ENCODE results near the gene ST13. TPM values are rescaled to one million over a fixed set of nuclear protein-coding genes. Genes with fewer than 3 reads are reported as not detected.

The ST13 gene
- total and polyA plus RNA-seq, 9 of the 15 experiments (the other 6 are each of a cell fraction or from before 2014, with no cell fraction given): 53.6 to 311 (median 195) TPM

DNA sequence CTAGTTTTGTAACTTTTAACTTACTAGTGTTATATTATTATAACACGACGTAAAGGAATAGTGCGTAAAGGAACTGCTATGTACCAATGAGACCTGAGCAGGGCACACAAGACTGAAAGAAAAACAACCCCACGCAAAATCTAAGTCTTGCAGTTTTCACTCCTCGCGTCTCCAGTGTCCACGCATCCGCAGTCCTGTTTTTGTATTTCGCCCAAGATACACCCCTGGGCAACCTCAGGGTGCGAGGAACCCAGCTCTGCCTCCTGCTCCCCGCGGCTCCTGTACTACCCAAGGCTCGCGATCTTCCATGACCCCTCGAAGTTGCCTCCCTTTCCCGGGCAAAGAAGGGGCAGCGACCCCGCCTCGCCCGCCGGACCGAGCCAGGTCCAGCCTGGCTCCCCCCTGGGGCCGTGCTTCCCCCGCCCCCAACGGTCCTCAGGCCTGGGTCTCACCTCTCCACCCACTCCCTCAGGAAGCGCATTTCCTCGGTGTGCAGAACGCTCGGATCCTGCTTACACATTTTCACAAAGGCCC is 393 bp downstream of the ST13 start:
- POLR2A ChIA-PET: interaction anchor here (0.7 to 2.8 kb wide), 3 partner anchors 11 to 659 kb away, joined by 3 to 11 read pairs (median 8); no protein-coding TSS in a partner anchor
- H3K4me1 ChIP-seq (replicated peaks in 1 of 2; ENCODE audit: control insufficient read depth in 2 of 2, insufficient read depth in 2 of 2, low read length in 2 of 2): peaks cover 7 to 10% of the 10 kb centered on the region in 2 experiments; a peak in 3 of 5 replicates
- H2AFZ ChIP-seq (ENCODE audit: low read depth, low read length): peak overlapping the region; percentile 77
- intact Hi-C loops (cut with micrococcal nuclease): loop anchor here (5.0 kb wide), 1 partner anchor 39 kb away; the partner anchor contains the start of gene SLC25A17
- H3K4me2 ChIP-seq (ENCODE audit: insufficient read depth, low read length): peak overlapping the region; percentile 88
- FAIRE-seq (no peak), DNase-seq (ENCODE audit: extremely low read depth in 1 of 4, low spot score in 3 of 4) (peak; percentile 16 to 60 (median 48)), ATAC-seq (peak; percentile 65)
- BruUV-seq (replicated peaks): no TSS peak
- in situ Hi-C loops (cut with MboI): no loop called here
- peaks cover 95% of the 10 kb centered on the region for H3K79me2 ChIP-seq (ENCODE audit: control insufficient read depth, insufficient read depth, low read length)
- H4K20me1 ChIP-seq (replicated peaks; ENCODE audit: control insufficient read depth, insufficient read depth, low read length): no peaks in the 10 kb centered on the region; the same call in 1 of the 2 replicates
- CTCF ChIA-PET (ENCODE audit: low intra/inter-chr PET ratio): no interaction called here
- peak overlapping the region; percentile 91 to 94 for H3K9ac ChIP-seq (ENCODE audit: insufficient read depth in 1 of 2, low read depth in 2 of 2, low read length in 2 of 2)
- 0% methylated on average over 24 of the region's 29 CpGs for WGBS (ENCODE audit: insufficient coverage, low coverage, missing lambda C conversion rate)
- no peaks in the 10 kb centered on the region for H3K9me3 ChIP-seq (replicated peaks; ENCODE audit: control insufficient read depth, insufficient read depth, low read depth, low read length)
- peaks cover 37% of the 10 kb centered on the region for H3K36me3 ChIP-seq (ENCODE audit: control insufficient read depth, insufficient read depth, low read length)
- H3K27ac ChIP-seq (ENCODE audit: extremely low read depth, low read depth, low read length): peak overlapping the region; percentile 95
- H3K4me3 ChIP-seq: peak overlapping the region; percentile 88
- no peaks in the 10 kb centered on the region for H3K9me1 ChIP-seq (ENCODE audit: control insufficient read depth, insufficient read depth, low read length)
- H3K27me3 ChIP-seq (ENCODE audit: control insufficient read depth in 2 of 2, insufficient read depth in 2 of 2, low read length in 2 of 2): no peaks in the 10 kb centered on the region
- TF ChIP-seq RBM17 (IDR thresholded peaks at IDR 0.05; ENCODE audit: borderline replicate concordance, low read depth, low read length) (no peak), ZNF263 (CRISPR knock-in tag; IDR thresholded peaks at IDR 0.05; ENCODE audit: borderline replicate concordance) (no peak; the same call in 1 of the 2 replicates), ZBED1 (IDR thresholded peaks at IDR 0.05) (no peak), CBFA2T3 (IDR thresholded peaks at IDR 0.05) (no peak), ASH1L (IDR thresholded peaks at IDR 0.05; ENCODE audit: borderline replicate concordance, low read depth, partially characterized antibody) (no peak), SIN3A (IDR thresholded peaks at IDR 0.05; ENCODE audit: borderline replicate concordance in 2 of 2, control insufficient read depth in 1 of 2, low read depth in 2 of 2, low read length in 2 of 2) (peak in 1 of 2 experiments; percentile 27; a peak in 1 of 4 replicates), ZNF134 (CRISPR knock-in tag; conservative IDR thresholded peaks at IDR 0.05) (no peak), HOXB6 (CRISPR knock-in tag; IDR thresholded peaks at IDR 0.05; ENCODE audit: borderline replicate concordance) (no peak), CEBPB (tag; IDR thresholded peaks at IDR 0.05) (no peak), ZNF75A (CRISPR knock-in tag; IDR thresholded peaks at IDR 0.05) (no peak), STAT5B (CRISPR knock-in tag; IDR thresholded peaks at IDR 0.05) (no peak), CAMTA2 (CRISPR knock-in tag; conservative IDR thresholded peaks at IDR 0.05) (no peak), GATA2 (CRISPR knock-in tag; IDR thresholded peaks at IDR 0.05) (no peak), SAP30 (IDR thresholded peaks at IDR 0.05; ENCODE audit: borderline replicate concordance, insufficient read depth, low read depth, low read length, poor library complexity, severe bottlenecking) (peak; percentile 59), SOX6 (IDR thresholded peaks at IDR 0.05) (no peak)
- TF ChIP-seq, protein P1, sequence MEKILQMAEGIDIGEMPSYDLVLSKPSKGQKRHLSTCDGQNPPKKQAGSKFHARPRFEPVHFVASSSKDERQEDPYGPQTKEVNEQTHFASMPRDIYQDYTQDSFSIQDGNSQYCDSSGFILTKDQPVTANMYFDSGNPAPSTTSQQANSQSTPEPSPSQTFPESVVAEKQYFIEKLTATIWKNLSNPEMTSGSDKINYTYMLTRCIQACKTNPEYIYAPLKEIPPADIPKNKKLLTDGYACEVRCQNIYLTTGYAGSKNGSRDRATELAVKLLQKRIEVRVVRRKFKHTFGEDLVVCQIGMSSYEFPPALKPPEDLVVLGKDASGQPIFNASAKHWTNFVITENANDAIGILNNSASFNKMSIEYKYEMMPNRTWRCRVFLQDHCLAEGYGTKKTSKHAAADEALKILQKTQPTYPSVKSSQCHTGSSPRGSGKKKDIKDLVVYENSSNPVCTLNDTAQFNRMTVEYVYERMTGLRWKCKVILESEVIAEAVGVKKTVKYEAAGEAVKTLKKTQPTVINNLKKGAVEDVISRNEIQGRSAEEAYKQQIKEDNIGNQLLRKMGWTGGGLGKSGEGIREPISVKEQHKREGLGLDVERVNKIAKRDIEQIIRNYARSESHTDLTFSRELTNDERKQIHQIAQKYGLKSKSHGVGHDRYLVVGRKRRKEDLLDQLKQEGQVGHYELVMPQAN (IDR thresholded peaks at IDR 0.05; ENCODE audit: borderline replicate concordance): peak; percentile 73; the same call in 1 of the 2 replicates
- TF ChIP-seq, protein P2, sequence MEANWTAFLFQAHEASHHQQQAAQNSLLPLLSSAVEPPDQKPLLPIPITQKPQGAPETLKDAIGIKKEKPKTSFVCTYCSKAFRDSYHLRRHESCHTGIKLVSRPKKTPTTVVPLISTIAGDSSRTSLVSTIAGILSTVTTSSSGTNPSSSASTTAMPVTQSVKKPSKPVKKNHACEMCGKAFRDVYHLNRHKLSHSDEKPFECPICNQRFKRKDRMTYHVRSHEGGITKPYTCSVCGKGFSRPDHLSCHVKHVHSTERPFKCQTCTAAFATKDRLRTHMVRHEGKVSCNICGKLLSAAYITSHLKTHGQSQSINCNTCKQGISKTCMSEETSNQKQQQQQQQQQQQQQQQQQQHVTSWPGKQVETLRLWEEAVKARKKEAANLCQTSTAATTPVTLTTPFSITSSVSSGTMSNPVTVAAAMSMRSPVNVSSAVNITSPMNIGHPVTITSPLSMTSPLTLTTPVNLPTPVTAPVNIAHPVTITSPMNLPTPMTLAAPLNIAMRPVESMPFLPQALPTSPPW (CRISPR knock-in tag; IDR thresholded peaks at IDR 0.05): no peak

Data from K562 (cell line).